ENCODE data around the gene EPAS1. TPM values are rescaled to one million over a fixed set of nuclear protein-coding genes. Genes with fewer than 3 reads are reported as not detected.

EPAS1 gene
- total and polyA plus RNA-seq, 2 of the 13 experiments (the other 11 are each of a cell fraction or from before 2014, with no cell fraction given): 47.1 to 182 TPM

DNA sequence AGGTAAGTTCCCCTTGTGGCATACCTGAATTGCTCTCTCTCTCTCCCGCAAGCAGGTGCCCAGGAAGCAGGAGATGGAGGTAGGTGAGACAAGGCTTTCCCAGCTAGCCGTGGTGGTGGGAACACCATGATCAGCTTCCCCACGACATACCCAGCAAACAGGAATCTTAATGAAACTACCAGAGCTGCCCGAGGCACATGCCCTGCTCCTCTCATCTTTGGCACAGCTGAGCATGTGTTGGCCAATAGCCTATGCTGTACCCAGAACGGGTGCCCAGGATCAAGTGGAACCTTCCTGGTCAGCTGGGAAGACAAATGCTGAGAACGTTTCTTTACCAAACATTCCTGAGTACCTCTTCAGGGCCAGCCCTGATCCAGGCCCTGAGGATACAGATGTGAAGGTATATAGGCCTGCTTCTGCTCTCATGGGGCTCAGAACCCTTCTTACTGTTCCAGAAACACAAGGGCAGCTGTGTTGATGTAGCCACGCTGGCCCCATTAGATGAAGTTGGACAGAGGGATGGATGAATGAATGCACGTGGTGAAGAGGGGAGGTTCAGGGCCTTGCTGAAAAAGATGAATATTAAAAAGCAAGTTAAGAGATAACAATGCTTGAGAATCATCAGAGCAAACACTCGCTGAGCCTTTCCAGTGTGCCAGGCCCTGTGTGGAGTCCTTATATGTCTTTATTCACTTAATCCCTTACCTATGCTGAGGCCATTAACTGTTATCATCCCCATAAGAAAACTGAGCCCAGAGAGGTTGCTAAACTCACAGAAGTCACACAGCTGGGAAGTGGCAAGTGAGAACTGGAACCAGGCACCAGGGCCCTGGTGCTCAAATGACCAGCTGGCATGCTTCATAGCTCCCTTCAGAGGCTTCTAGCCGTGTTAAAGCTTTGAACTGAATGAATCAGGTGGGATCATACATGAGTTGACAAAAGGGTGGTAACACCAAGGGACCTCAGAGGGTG is 113.4 kb downstream of the EPAS1 start (continued):
- TF ChIP-seq, protein P1, sequence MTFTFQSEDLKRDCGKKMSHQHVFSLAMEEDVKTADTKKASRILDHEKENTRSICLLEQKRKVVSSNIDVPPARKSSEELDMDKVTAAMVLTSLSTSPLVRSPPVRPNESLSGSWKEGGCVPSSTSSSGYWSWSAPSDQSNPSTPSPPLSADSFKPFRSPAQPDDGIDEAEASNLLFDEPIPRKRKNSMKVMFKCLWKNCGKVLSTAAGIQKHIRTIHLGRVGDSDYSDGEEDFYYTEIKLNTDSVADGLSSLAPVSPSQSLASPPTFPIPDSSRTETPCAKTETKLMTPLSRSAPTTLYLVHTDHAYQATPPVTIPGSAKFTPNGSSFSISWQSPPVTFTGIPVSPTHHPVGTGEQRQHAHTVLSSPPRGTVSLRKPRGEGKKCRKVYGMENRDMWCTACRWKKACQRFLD (CRISPR knock-in tag; IDR thresholded peaks at IDR 0.05; ENCODE audit: borderline replicate concordance): no peak
- TF ChIP-seq, protein P2, sequence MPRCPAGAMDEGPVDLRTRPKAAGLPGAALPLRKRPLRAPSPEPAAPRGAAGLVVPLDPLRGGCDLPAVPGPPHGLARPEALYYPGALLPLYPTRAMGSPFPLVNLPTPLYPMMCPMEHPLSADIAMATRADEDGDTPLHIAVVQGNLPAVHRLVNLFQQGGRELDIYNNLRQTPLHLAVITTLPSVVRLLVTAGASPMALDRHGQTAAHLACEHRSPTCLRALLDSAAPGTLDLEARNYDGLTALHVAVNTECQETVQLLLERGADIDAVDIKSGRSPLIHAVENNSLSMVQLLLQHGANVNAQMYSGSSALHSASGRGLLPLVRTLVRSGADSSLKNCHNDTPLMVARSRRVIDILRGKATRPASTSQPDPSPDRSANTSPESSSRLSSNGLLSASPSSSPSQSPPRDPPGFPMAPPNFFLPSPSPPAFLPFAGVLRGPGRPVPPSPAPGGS (CRISPR knock-in tag; IDR thresholded peaks at IDR 0.05): no peak
- TF ChIP-seq, protein P3, sequence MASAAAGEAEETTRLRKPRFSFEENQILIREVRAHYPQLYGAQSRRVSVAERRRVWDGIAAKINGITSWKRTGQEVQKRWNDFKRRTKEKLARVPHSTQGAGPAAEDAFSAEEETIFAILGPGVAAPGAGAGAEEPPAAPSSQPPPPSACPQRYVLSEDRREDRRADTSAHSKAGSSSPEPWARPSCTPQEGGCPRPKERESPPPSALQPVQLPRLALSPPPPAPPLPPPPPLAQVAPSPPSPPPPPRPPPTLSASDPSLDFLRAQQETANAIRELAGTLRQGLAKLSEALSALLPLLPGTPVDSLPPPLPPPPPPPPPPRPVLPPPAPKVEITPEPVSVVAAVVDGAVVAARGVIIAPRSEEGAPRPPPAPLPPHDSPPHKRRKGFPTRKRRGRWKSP (CRISPR knock-in tag; IDR thresholded peaks at IDR 0.05): no peak
- TF ChIP-seq ZNF660 (CRISPR knock-in tag; IDR thresholded peaks at IDR 0.05; ENCODE audit: borderline replicate concordance, low read depth) (no peak), ZNF562 (CRISPR knock-in tag; IDR thresholded peaks at IDR 0.05; ENCODE audit: borderline replicate concordance) (no peak), ZFP37 (CRISPR knock-in tag; IDR thresholded peaks at IDR 0.05; ENCODE audit: borderline replicate concordance) (no peak), YEATS4 (CRISPR knock-in tag; IDR thresholded peaks at IDR 0.05; ENCODE audit: borderline replicate concordance) (no peak), ZNF354B (CRISPR knock-in tag; IDR thresholded peaks at IDR 0.05) (no peak), ZNF530 (CRISPR knock-in tag; IDR thresholded peaks at IDR 0.05; ENCODE audit: low read depth) (no peak), HNF4G (IDR thresholded peaks at IDR 0.05; ENCODE audit: borderline replicate concordance, low read depth, low read length) (no peak), HNF4G (CRISPR knock-in tag; IDR thresholded peaks at IDR 0.05; ENCODE audit: borderline replicate concordance, low read depth) (no peak), ZNF430 (CRISPR knock-in tag; IDR thresholded peaks at IDR 0.05) (no peak)
- TF ChIP-seq, protein P4, sequence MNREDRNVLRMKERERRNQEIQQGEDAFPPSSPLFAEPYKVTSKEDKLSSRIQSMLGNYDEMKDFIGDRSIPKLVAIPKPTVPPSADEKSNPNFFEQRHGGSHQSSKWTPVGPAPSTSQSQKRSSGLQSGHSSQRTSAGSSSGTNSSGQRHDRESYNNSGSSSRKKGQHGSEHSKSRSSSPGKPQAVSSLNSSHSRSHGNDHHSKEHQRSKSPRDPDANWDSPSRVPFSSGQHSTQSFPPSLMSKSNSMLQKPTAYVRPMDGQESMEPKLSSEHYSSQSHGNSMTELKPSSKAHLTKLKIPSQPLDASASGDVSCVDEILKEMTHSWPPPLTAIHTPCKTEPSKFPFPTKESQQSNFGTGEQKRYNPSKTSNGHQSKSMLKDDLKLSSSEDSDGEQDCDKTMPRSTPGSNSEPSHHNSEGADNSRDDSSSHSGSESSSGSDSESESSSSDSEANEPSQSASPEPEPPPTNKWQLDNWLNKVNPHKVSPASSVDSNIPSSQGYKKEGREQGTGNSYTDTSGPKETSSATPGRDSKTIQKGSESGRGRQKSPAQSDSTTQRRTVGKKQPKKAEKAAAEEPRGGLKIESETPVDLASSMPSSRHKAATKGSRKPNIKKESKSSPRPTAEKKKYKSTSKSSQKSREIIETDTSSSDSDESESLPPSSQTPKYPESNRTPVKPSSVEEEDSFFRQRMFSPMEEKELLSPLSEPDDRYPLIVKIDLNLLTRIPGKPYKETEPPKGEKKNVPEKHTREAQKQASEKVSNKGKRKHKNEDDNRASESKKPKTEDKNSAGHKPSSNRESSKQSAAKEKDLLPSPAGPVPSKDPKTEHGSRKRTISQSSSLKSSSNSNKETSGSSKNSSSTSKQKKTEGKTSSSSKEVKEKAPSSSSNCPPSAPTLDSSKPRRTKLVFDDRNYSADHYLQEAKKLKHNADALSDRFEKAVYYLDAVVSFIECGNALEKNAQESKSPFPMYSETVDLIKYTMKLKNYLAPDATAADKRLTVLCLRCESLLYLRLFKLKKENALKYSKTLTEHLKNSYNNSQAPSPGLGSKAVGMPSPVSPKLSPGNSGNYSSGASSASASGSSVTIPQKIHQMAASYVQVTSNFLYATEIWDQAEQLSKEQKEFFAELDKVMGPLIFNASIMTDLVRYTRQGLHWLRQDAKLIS (CRISPR knock-in tag; IDR thresholded peaks at IDR 0.05): no peak
- TF ChIP-seq, protein P5, sequence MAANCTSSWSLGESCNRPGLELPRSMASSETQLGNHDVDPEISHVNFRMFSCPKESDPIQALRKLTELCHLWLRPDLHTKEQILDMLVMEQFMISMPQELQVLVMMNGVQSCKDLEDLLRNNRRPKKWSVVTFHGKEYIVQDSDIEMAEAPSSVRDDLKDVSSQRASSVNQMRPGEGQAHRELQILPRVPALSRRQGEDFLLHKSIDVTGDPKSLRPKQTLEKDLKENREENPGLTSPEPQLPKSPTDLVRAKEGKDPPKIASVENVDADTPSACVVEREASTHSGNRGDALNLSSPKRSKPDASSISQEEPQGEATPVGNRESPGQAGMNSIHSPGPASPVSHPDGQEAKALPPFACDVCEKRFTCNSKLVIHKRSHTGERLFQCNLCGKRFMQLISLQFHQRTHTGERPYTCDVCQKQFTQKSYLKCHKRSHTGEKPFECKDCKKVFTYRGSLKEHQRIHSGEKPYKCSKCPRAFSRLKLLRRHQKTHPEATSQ (CRISPR knock-in tag; IDR thresholded peaks at IDR 0.05; ENCODE audit: borderline replicate concordance): no peak
